Measurements from ENCODE around the gene YIPF5. TPM values are rescaled to one million over a fixed set of nuclear protein-coding genes. Genes with fewer than 3 reads are reported as not detected.

The YIPF5 gene
- 10 to 100 TPM; 40.9 to 43.7 TPM for total RNA-seq

- ATAC-seq (replicated peaks in 1 of 2) = peak; percentile 98 to 99
- Mint-ChIP-seq H3K27me3 (ENCODE audit: low read depth) (no peaks in the 10 kb centered on the region), H3K4me3 (peak within 1 kb of the TSS; percentile 98 to 100), H3K36me3 (ENCODE audit: insufficient read depth in 2 of 2) (peaks cover 5 to 9% of the 10 kb centered on the region in 2 donors), H3K9me3 (peaks cover 0 to 3% of the 10 kb centered on the region in 2 donors), H3K4me1 (ENCODE audit: low read depth) (peaks cover 41% of the 10 kb centered on the region), H3K27ac (peak within 1 kb of the TSS; percentile 100)
- peak; percentile 97 for DNase-seq
These were observed at the start of gene YIPF5, which contains the start of gene KCTD16 for GRCh38 chr5:144170276-144171024. TSS of gene YIPF5 (minus strand) at chr5:144170659. CDS start at chr5:144169955, 704 bp downstream. TSS of gene KCTD16 (plus strand) at chr5:144170873.

GRCh38 chr5:144219869-144220268 is 49.4 kb upstream of the YIPF5 start:
- Mint-ChIP-seq H3K27me3 (ENCODE audit: low read depth) (peaks cover 12% of the 10 kb centered on the region), H3K9me3 (no peaks in the 10 kb centered on the region), H3K4me1 (ENCODE audit: low read depth) (no peaks in the 10 kb centered on the region), H3K36me3 (ENCODE audit: insufficient read depth in 2 of 2) (no peaks in the 10 kb centered on the region), H3K27ac (no peak overlapping the region), H3K4me3 (no peak overlapping the region)
- DNase-seq (no peak), ATAC-seq (replicated peaks in 1 of 2) (no peak)

DNA sequence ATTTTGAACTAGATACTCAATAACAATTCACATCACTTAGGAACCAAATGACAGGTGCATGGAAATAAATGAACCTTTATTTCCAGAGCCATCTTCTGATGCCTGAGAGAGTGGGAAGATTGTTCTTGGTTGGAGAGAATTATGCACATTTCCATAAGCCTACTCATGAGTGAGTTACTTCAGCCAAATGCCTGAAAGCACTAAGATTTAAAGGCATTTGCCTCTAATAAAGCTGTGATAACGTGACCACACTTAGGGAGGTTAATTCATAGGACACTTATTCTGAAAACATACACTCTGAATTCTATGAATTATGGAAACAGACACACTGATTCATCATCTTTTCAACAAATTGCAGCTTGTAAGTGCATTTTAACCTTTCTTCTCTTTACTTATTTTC is 40.2 kb upstream of the YIPF5 start:
- Mint-ChIP-seq H3K9me3 (no peaks in the 10 kb centered on the region), H3K27ac (no peak overlapping the region), H3K4me3 (no peak overlapping the region), H3K27me3 (ENCODE audit: low read depth) (peaks cover 44% of the 10 kb centered on the region), H3K36me3 (ENCODE audit: insufficient read depth in 2 of 2) (no peaks in the 10 kb centered on the region), H3K4me1 (ENCODE audit: low read depth) (peaks cover 1% of the 10 kb centered on the region)
- ATAC-seq (replicated peaks in 1 of 2) (no peak), DNase-seq (no peak)

GRCh38 chr5:144209361-144209760 is 38.9 kb upstream of the YIPF5 start:
- ATAC-seq (replicated peaks in 1 of 2) = no peak
- Mint-ChIP-seq H3K9me3 (no peaks in the 10 kb centered on the region), H3K36me3 (ENCODE audit: insufficient read depth in 2 of 2) (no peaks in the 10 kb centered on the region), H3K27ac (no peak overlapping the region), H3K4me1 (ENCODE audit: low read depth) (peaks cover 5% of the 10 kb centered on the region), H3K27me3 (ENCODE audit: low read depth) (peaks cover 49% of the 10 kb centered on the region), H3K4me3 (no peak overlapping the region)
- no peak for DNase-seq

DNA sequence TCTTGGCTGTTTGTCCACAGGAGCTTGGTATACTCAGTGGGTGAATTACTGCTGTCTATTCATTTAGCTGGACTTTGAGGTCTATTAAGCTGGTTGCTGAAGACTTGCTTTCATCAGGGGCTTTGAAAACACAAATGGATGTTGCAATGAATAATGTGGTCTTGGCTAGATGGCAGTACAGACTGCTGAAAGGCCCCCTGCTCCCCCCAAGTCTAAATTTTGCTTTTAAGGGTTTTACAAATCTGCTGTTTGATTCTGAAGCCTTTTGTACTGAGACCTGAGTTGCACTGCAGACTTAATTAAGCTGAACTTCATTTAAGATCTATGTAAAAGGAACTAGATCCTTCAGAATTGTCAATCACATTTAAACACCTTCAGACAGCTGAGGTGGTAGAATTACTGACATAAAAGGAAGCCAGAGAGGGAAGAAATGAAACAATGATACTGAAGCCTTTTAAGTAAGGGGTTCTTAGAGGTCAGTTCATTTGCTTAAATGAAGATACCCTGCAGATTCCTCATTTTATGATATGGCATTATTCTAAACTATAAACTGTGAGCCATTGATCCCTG is 37.5 kb upstream of the YIPF5 start:
- H3K27me3 Mint-ChIP-seq (ENCODE audit: low read depth) = peaks cover 55% of the 10 kb centered on the region

GRCh38 chr5:144206141-144206540 is 35.7 kb upstream of the YIPF5 start:
- no peaks in the 10 kb centered on the region for H3K36me3 Mint-ChIP-seq (ENCODE audit: insufficient read depth in 2 of 2)
- no peak for DNase-seq
- no peaks in the 10 kb centered on the region for H3K9me3 Mint-ChIP-seq
- no peak for ATAC-seq (replicated peaks in 1 of 2)
- peaks cover 24% of the 10 kb centered on the region for H3K4me1 Mint-ChIP-seq (ENCODE audit: low read depth)
- H3K27ac Mint-ChIP-seq = no peak overlapping the region
- H3K4me3 Mint-ChIP-seq = no peak overlapping the region
- H3K27me3 Mint-ChIP-seq (ENCODE audit: low read depth) = peaks cover 51% of the 10 kb centered on the region

More for the DNA sequence above, 37.5 kb upstream of the YIPF5 start:
- ATAC-seq (replicated peaks in 1 of 2) (no peak), DNase-seq (no peak)
- Mint-ChIP-seq H3K27ac (no peak overlapping the region), H3K4me3 (no peak overlapping the region), H3K9me3 (no peaks in the 10 kb centered on the region), H3K36me3 (ENCODE audit: insufficient read depth in 2 of 2) (no peaks in the 10 kb centered on the region), H3K4me1 (ENCODE audit: low read depth) (peaks cover 13% of the 10 kb centered on the region)

DNA sequence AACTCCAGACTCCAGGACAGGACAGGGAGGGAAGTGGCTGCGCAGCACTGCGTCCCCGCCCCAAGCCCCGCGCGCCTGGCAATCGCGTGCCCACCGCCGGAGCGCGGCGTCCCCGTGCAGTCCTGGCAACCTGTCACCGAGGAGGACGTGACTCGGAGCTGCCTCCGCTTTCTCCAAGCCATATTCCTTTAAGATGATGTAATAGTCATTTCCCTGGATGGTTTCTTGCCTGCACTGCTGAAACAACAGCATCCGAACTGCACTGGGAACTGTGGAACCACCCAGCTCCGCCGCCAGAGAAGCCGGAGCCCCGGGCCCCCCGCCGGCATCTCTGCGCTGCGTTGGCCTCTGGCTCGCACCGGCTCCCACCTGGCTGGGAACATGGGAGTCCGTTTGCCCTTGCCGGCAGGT is 34.7 kb upstream of the YIPF5 start:
- Mint-ChIP-seq H3K27ac (no peak overlapping the region), H3K27me3 (ENCODE audit: low read depth) (peaks cover 54% of the 10 kb centered on the region), H3K36me3 (ENCODE audit: insufficient read depth in 2 of 2) (no peaks in the 10 kb centered on the region), H3K9me3 (no peaks in the 10 kb centered on the region), H3K4me1 (ENCODE audit: low read depth) (peaks cover 24% of the 10 kb centered on the region), H3K4me3 (peak overlapping the region; percentile 15 to 70)
- ATAC-seq (replicated peaks in 1 of 2) (no peak), DNase-seq (no peak)

- H3K27me3 Mint-ChIP-seq (ENCODE audit: low read depth) = peaks cover 54% of the 10 kb centered on the region
- no peaks in the 10 kb centered on the region for H3K9me3 Mint-ChIP-seq
- DNase-seq (peak; percentile 24 to 44), ATAC-seq (replicated peaks in 1 of 2) (peak in 1 of 2 donors; percentile 55)
- no peak overlapping the region for H3K4me3 Mint-ChIP-seq
- peaks cover 24% of the 10 kb centered on the region for H3K4me1 Mint-ChIP-seq (ENCODE audit: low read depth)
- no peak overlapping the region for H3K27ac Mint-ChIP-seq
- H3K36me3 Mint-ChIP-seq (ENCODE audit: insufficient read depth in 2 of 2) = no peaks in the 10 kb centered on the region
These were observed 33.5 kb upstream of the YIPF5 start for GRCh38 chr5:144203750-144204596.

DNA sequence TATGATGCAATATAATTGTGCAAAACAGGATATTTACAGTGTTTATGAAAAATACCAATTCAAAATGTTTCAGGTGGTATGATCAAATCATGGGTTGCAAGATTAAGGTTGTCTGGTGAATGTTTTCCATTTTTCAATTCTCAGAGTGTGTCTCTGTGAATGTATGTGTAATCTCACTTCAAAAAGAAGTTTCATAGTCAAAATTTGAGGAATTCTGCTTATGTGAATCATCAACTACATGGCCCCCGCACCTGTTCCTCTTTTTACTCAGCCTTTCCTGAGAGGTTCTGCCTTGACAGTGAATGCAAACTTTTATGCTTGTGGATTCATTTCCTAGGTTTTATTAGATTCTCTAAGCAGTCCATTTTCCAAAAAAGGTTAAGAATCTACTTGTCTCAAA is 32.3 kb upstream of the YIPF5 start:
- peaks cover 54% of the 10 kb centered on the region for H3K27me3 Mint-ChIP-seq (ENCODE audit: low read depth)
- no peak for DNase-seq
- no peak overlapping the region for H3K4me3 Mint-ChIP-seq
- H3K27ac Mint-ChIP-seq = no peak overlapping the region
- no peaks in the 10 kb centered on the region for H3K9me3 Mint-ChIP-seq
- H3K36me3 Mint-ChIP-seq (ENCODE audit: insufficient read depth in 2 of 2) = no peaks in the 10 kb centered on the region
- peak in 1 of 2 donors; percentile 36 for ATAC-seq (replicated peaks in 1 of 2)
- H3K4me1 Mint-ChIP-seq (ENCODE audit: low read depth) = peaks cover 24% of the 10 kb centered on the region

- no peak for ATAC-seq (replicated peaks in 1 of 2)
- DNase-seq = no peak
- H3K4me1 Mint-ChIP-seq (ENCODE audit: low read depth) = peaks cover 24% of the 10 kb centered on the region
- H3K27ac Mint-ChIP-seq = no peak overlapping the region
- peaks cover 48% of the 10 kb centered on the region for H3K27me3 Mint-ChIP-seq (ENCODE audit: low read depth)
- no peaks in the 10 kb centered on the region for H3K36me3 Mint-ChIP-seq (ENCODE audit: insufficient read depth in 2 of 2)
- no peaks in the 10 kb centered on the region for H3K9me3 Mint-ChIP-seq
- H3K4me3 Mint-ChIP-seq = no peak overlapping the region
These were observed 31.6 kb upstream of the YIPF5 start for GRCh38 chr5:144202072-144202471.

DNA sequence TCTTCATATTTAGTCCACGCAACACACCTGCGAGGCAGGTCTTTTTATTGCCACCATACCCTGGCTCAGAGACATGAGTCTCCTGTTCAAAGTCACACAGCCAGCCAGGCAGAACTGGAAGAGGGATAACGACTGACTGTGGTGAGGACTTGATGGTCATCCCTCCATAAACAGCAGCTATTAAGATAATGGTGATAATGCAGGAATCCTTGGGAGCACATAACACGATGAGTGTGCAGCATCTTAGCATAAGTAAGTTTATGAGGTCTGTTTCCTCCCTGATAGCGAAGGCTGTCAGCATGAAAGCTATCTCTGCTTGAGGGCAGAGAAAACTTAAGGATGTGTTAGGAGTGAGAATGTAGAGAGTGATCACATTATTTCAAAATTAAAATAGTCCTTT is 31.1 kb upstream of the YIPF5 start:
- Mint-ChIP-seq H3K27ac (no peak overlapping the region), H3K4me3 (no peak overlapping the region), H3K36me3 (ENCODE audit: insufficient read depth in 2 of 2) (no peaks in the 10 kb centered on the region), H3K4me1 (ENCODE audit: low read depth) (peaks cover 24% of the 10 kb centered on the region), H3K27me3 (ENCODE audit: low read depth) (peaks cover 43% of the 10 kb centered on the region), H3K9me3 (no peaks in the 10 kb centered on the region)
- no peak for DNase-seq
- ATAC-seq (replicated peaks in 1 of 2) = no peak

GRCh38 chr5:144198386-144198785 is 27.9 kb upstream of the YIPF5 start:
- Mint-ChIP-seq H3K9me3 (no peaks in the 10 kb centered on the region), H3K4me3 (no peak overlapping the region), H3K27me3 (ENCODE audit: low read depth) (peaks cover 16% of the 10 kb centered on the region), H3K27ac (no peak overlapping the region), H3K4me1 (ENCODE audit: low read depth) (peaks cover 16% of the 10 kb centered on the region), H3K36me3 (ENCODE audit: insufficient read depth in 2 of 2) (no peaks in the 10 kb centered on the region)
- ATAC-seq (replicated peaks in 1 of 2) (no peak), DNase-seq (no peak)

DNA sequence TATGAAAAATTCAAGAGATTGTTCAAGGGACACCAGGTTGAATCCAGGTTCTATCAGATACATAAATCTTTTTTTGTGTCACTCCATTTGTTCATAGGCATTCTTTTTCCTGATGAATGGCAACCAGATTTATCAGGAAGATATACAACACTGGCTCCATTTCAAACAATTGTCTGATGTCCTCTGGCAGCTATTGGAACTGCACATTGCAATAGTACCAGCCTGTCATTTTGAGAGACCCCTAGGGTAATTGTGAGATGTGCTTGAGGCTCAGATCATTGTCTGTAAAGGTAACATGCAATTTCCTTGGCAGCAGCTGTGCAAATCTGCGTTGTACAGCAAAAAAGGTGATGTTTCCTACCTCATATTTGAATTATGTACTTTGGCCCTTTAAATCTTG is 26.2 kb upstream of the YIPF5 start:
- H3K4me3 Mint-ChIP-seq = no peak overlapping the region
- ATAC-seq (replicated peaks in 1 of 2) (no peak), DNase-seq (no peak)
- H3K4me1 Mint-ChIP-seq (ENCODE audit: low read depth) = no peaks in the 10 kb centered on the region
- no peak overlapping the region for H3K27ac Mint-ChIP-seq
- peaks cover 14% of the 10 kb centered on the region for H3K27me3 Mint-ChIP-seq (ENCODE audit: low read depth)
- no peaks in the 10 kb centered on the region for H3K36me3 Mint-ChIP-seq (ENCODE audit: insufficient read depth in 2 of 2)
- H3K9me3 Mint-ChIP-seq = no peaks in the 10 kb centered on the region
